HCT116 (cell line): ENCODE measurements around the gene COL26A1.

Experiments
- CEBPB ChIP-seq: IDR thresholded peaks from 2 replicates; pipeline ENCODE4 v1.6.1; 2012; ENCODE audit warnings: low read depth
- CTCF ChIP-seq, 3 experiments: fragments of 200-600 bp in 1 of 3; sonication (generic) in 1 of 3; IDR thresholded peaks in 2 of 3; conservative IDR thresholded peaks in 1 of 3; 2 replicates each; pipeline ENCODE4 v1.5.1; 2012 to 2017; ENCODE audit warnings: low read depth in 2 of 3, low read length in 2 of 3, antibody characterized with exemption in 1 of 3, borderline replicate concordance in 1 of 3, control low read depth in 1 of 3, mild to moderate bottlenecking in 1 of 3, mixed read lengths in 1 of 3, mixed run types in 1 of 3, moderate library complexity in 1 of 3; ENCODE audit not compliant: insufficient read depth in 1 of 3

DNA sequence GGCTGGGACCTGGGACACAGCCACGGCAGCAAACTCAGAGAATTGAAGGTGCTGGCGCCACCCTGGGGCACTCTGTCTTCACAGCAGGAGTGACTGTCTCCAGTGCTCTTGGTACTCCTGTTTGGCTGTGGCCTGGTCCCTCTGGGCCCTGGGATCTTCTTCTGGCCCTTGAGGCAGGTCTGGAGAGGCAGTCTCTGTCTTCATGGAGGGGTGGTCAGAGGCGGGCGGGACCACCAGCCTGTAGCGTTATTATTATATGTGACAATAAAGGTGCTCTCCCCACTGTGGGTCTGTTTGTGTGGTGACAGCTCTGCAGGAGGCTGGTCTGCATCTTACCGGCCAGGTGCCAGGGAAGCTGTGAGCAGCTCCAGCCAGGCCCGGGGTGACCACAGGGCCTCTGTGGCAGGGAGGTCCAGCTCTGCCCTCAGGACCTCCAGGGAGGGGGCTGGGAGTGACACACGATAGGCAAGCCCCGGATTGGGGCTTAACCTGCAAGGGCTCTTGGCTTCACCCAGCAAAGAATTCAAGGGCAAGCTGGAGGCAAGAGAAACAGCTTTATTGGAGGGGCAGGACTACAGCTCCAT, 196.2 kb downstream of the COL26A1 start:
- TF ChIP-seq CTCF (IDR thresholded peaks at IDR 0.05 in 2 of 3, conservative IDR thresholded peaks at IDR 0.05 in 1 of 3; ENCODE audit: borderline replicate concordance in 1 of 3, insufficient read depth in 1 of 3, low read depth in 2 of 3, low read length in 2 of 3) (peak; percentile 22 to 37 (median 36); a peak in 4 of 6 replicates), CEBPB (no peak)
